GM18907 (cell line): ENCODE measurements around the gene CDNF.
"Not testable (repeated sequence)": the region's sequence is repeated elsewhere in the genome, so short reads cannot be mapped to it uniquely, and the experiment has no call there.

Experiments used
- ATAC-seq: cut with Tn5 transposase; IDR thresholded peaks from one replicate; pipeline ENCODE4 v1.9.1; 2021; ENCODE audit warnings: mild to moderate bottlenecking, moderate library complexity; ENCODE audit not compliant: unreplicated experiment

Gene CDNF

GRCh38 chr10:14840178-14840577 is 2.3 kb upstream of the CDNF start:
- ATAC-seq, result no peak

GRCh38 chr10:14839305-14839695 is 1.5 kb upstream of the CDNF start:
- ATAC-seq, result no peak

DNA sequence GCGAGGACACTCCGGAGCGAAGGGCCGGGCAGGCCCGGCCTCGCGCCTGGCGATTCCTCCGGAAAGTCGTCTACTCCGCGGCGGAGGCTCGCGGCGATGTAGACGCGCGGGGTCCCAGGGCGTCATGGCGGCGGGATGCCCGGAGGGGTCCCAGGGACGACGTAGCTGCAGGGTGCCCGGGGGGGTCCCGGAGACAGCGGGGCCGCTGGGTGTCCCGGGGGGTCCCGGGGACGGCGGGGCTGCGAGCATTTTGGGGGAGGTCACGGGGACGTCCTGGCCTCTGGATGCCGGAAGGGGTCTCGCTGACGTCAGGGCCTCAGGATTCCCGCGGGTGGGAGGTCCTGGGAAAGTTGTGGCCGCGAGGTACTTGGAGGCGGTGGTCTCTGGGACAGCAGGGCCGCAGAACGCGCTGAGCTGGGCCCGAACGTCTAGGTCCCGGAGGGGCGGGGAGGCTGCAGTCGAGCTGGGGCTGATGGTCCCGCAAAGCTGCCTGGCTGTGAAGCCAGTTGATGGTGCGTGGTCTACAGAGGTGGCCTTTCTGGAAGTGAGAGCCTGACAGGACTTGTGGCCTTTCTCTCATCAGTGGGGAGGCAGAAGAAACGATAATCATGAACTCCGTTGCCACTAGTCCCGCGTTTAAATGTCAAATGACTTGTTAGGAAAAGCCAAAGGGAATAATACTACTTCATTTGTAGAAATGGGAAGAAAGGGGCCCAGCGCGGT is 906 bp upstream of the CDNF start:
- ATAC-seq, result peak; percentile 14

DNA sequence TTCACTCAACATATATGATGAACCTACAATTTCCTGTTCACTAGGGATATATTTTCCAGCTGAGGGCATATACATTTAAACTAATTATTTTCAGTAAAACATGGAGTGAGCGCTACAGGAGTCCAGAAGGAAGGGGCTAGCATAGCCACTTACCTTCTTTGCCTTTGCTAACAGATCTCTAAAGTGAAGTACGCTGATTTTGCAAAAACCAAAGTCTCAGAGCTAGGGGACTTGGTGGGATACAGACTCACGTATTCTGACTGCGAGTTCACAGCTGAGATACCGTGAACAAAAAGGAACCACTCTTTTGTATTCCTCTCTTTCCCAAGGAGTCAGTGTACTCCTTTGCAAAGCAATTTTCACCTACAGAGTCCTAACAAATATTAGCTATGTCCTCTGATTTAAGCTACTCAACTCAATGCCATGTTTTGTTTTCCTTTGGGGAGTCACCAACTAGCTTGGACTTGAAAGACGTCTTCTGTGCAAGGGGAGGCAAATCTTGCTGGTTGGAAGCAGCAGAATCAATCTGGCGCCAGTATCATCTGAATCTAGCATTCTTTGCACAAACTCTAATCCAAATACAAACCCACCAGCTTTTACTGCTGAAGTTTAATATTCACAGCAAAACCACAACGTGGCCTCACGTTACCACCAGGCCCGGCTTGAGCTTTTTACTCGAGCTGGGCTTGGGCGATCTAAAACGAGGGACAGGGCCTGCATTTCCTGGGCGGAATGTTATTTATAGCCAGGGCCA is 657 bp downstream of the CDNF start:
- ATAC-seq, result peak; percentile 0

DNA sequence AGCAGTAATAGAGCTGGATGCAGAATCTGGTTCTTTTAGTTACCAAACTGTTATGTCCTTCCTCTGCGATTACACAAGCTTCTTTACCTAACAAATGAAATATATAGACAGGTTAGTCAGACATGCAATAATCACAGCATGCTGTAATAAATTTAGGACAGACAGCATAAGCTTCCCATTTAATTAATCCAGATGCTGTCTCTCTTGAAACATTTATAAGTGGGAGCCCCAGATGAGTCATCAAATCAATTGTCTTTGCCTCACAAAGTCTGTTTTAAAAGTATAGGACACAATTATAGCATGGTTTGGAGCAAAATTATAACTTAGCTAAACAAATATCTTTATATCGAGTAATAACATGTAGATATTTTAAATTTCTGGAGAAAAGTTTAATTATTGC is 1.6 kb downstream of the CDNF start:
- no peak for ATAC-seq

GRCh38 chr10:14833106-14833505 is 4.7 kb downstream of the CDNF start:
- ATAC-seq, result no peak

DNA sequence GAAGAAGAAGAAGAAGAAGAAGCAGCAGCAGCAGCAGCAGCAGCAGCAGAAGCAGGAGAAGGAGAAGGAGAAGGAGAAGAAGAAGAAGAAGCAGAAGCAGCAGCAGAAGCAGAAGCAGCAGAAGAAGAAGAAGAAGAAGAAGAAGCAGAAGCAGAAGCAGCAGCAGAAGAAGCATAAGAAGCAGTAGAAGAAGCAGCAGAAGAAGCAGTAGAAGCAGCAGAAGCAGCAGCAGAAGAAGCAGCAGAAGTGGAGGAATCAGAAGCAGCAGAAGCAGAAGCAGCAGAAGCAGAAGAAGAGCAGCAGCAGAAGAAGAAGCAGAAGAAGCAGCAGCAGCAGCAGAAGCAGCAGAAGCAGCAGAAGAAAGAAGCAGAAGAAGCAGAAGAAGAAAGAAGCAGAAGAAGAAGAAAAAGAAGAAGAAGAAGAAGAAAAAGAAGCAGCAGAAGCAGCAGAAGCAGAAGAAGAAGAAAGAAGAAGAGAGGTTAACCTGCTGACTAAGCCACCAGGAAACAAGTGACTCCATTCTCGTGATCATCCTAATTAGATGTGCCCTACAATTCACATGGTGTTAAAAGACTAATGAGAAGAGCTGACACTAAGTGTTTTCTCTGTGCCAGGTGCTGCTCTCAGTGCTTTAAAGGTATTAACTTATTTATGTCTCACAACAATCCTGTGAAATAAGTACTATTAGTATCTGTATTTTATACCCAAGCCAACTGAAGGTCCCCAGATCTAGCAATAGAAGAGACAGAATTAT is 11.6 kb downstream of the CDNF start:
- no peak for ATAC-seq

DNA sequence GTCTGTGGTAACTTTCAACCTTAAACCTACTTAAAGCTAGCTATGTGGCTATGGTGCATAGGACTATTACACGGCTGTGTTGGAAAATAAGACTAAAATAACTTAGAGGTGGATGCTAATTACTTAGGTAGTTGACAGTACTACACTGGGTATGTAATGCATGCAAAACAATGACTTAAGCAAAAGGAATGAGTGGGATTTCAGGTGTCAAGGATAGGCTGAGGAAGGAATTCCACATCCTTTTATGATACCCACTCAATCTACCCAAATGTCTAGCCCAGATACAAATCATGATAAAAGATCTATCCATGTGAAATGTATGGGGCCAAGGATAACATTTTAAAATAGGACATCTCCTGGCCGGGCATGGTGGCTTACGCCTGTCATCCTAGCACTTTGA is 13.9 kb downstream of the CDNF start:
- ATAC-seq, result no peak

DNA sequence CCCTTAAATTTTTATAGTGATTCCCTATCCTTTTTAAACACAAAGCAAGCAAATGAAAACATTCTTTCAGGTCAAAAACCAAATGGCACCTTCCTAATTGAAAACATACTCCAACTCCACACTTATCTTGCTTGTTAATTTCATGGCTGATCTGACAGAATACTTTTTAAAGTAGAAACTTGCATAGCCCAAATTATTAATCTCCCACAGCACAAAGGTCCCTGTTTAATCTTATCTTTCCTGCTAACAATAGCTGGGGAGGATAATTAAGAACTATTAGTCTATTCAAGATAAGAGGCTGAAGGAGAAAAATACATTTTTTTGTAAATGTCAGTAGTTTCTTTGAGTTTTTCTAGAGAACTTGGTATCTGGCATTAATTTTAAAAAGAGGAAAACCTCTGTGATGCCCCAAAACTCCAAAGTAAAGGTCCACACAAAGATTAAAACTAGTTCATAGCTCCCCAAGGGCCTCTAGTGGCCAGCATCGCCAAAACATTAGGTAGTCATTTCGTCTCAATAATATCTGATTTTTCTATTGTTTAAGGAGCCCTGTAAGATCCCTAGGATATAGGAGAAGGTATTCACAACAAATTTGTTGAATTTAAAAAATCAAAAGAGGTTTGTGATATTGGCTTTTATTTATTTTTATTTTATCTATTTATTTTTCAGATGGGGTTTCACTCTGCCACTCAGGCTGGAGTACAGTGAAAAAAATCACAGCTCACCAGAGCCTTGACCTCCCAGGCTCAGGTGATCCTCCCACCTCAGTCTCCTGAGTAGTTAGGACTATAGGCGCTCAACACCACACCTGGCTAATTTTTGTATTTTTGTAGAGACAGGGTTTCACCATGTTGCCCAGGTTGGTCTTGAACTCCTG is 14.7 kb downstream of the CDNF start:
- ATAC-seq, result no peak

DNA sequence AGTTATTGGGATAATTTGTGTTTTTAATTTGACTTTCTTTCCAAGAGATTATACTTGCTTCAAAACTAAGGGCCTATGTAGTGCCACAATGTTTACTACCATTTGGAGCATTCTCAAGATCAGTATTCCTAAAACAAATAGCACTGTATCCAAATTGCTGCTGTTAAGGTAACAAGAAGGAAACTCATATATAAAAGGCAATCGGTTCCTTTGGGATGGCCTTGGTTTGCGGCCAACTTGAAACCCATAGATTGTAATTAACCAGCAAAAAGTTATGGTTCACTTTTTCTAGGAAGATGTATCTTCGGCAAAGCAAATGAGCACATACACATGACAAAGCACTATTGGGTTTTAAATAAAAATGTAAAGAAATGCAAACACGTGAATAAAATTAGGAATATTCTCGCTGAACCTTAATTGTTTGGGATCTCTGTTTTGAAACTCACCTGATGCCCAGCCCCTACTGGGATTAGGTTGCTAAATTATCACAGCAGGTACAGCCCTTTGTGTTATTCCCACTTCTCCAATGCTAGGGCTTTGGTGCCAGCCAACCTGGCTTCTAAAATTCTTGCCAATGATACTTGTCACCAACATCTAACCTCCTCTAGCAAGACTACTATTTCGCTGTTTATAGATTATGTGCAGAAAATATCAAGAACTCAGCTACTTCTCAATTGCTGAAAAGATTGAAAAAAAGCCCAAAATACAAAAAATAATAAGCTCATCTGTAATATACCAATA is 16.0 kb downstream of the CDNF start:
- no peak for ATAC-seq

GRCh38 chr10:14820775-14821154 is 17.1 kb downstream of the CDNF start:
- ATAC-seq, result no peak

DNA sequence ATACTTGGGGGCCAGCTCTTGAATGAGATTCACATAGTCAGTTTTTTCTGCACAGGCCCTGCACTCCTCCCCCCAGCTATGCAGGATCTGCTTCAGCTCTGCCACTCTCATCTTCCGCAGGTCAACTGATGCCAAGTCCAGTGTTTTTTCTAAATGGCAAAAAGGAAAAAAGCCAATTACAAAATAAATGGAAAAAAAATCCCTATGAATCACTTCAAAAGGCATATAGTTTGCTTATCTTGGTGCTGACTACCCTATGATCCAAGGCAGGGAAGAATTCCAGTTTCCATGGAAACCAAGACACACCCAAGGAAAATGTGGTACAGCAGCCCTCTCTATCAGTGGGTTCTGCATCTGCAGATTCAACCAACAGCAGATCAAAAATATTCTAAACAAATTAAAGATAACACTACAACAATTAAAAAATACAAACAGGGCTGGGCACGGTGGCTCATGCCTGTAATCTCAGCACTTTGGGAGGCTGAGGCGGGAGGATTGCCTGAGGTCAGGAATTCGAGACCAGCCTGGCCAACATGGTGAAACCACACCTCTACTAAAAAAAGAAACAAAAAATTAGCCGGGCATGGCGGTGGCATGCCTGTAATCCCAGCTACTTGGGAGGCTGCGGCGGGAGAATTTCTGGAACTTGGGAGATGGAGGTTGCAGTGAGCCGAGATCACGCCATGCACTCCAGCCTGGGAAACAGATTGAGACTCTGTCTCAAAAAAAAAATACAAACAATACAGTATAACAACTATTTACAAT is 17.6 kb downstream of the CDNF start:
- ATAC-seq, result no peak

- ATAC-seq, result not testable (repeated sequence)
Observed at GRCh38 chr10:14816717-14817116, 21.1 kb downstream of the CDNF start.

DNA sequence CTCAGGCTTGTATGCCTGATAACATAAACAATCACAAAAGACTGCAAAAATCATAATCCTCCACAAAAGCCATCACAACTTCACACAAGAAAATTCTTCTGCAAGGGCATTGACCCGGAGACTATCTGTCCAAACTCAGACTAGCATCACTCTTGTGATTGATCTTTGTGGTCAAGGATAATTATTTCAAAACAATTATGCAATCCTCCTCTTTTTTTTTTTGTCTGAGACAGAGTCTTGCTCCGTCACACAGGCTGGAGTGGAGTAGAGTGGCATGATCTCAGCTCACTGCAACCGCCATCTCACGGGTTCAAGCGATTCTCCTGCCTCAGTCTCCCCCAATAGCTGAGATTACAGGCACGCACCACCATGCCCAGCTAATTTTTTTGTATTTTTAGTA is 22.2 kb downstream of the CDNF start:
- no peak for ATAC-seq

DNA sequence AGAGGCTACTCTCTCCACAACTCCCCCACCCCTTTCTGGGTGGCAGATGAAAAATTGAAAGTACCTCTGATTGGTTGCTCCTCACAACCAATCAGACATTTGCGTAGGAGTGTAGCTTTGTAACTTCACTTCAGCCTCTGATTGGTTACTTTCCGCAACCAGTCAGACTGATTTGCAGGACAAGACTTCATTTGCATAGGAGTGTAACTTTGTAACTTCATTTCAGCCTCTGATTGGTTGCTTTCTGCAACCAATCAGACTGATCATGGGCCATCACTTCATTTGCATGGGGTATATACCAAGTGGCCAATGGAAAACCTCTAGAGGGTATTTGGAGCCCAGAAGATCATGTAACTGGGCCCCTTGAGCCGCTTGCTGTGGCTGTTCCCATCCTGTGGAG is 25.6 kb downstream of the CDNF start:
- ATAC-seq, result no peak

DNA sequence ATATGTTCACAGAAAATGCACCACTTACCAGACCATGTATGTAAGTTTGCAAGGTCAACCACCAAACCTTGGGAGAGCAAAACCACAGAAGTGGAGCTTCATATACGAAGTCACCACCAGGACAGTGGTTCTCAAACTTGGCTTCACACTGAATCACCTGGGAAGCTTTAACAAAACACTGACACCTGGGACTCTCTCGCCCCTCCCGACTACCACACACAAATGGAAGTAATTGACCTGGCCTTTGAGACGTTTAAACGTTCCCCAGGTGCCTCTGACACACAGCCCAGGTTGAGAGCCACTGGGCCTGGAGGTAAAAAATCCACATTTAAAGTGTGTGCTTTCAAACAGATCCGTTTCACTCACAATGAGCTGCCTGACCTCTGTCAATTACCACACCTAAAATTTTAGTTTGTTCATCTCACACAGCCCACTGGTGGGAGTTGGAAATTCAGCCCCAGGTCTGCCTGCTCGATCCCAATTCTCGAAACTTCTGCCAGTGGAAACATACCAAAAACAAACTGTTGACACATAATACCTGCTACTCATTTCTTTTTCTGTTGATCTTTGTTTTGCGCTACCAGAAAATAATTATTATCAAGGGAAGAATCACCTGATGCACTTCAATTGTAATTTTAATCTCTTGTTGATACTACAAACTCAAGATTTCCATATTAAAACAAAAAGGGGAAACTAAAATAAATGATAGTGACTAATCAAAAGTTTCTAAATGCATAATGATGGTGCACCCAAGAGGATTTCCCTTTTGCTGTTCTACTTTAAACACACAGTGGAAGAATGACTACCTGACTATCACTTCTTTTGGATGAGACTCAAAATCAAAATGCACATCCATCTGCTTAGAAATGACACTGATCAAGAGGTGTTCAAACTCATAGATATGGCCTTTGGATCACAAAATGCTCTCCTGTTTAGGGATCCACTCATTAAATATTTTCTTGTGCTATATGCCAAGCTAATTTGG is 26.6 kb downstream of the CDNF start:
- no peak for ATAC-seq

DNA sequence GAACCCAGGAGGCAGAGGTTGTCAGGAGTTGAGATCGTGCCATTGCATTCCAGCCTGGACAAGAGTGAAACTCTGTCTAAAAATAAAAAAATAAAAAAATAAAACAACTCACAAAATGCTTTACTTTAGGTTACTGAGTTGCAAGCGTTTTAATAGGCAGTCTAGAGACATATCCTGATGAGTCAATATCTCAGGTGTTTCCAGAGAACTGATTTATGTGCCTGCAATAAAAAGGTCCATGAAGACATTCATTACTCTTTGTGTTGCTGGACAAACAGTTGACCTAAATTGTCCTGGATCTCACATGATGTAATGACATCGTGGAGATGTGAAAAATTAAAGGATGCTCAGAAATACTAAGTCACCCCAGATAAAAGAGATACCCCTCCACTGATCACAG is 31.5 kb downstream of the CDNF start:
- ATAC-seq, result no peak

DNA sequence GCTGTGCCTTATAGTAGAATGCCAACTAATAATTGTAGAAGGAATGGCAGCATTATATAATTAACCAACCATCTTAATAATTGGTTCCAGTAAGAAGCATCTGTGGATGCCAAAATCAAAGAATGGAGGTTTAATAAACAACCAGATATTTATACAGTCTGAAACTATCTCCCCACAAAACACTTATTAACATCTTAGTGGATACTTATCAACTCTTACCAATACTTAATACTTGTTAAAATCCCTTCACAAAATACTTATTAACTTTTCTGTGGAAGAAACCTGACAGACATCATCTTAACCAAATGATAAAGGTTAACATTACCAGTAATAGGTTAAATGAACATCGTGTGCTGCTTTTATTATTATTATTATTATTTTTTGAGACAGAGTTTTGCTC is 34.0 kb downstream of the CDNF start:
- ATAC-seq, result no peak
